Kidney (tissue), 14 donors: ENCODE data around the gene CA12. TPM values are rescaled to one million over a fixed set of nuclear protein-coding genes. Genes with fewer than 3 reads are reported as not detected.

Experiments used
- DNase-seq, 5 donors: peaks; one replicate each; pipeline ENCODE4 v3.0.0-alpha.2; 2013 to 2020
- FAIRE-seq: peaks from 2 replicates; lab custom pipeline; 2012; peaks lifted over from hg19 to GRCh38; lab: Jason Lieb, UNC
- H3K27ac ChIP-seq, 2 donors: one replicate each; pipeline ENCODE4 v1.7.0; 2013; ENCODE audit warnings: low read depth in 2 of 2, low read length in 2 of 2, inconsistent platforms in 1 of 2
- H3K27me3 ChIP-seq: one replicate; pipeline ENCODE4 v1.7.1; 2013; ENCODE audit warnings: low read length, inconsistent platforms; ENCODE audit not compliant: control insufficient read depth, insufficient read depth
- H3K36me3 ChIP-seq, 3 donors: one replicate each; pipeline versions ENCODE4 v1.7.0 to v1.7.1; 2013; ENCODE audit warnings: low read length in 3 of 3, control low read depth in 1 of 3, inconsistent platforms in 1 of 3; ENCODE audit not compliant: insufficient read depth in 3 of 3, control insufficient read depth in 2 of 3
- H3K4me1 ChIP-seq, 3 donors: one replicate each; pipeline versions ENCODE4 v1.7.0 to v1.7.1; 2013; ENCODE audit warnings: low read length in 3 of 3, inconsistent platforms in 1 of 3, low read depth in 1 of 3; ENCODE audit not compliant: control insufficient read depth in 2 of 3, insufficient read depth in 2 of 3
- H3K4me3 ChIP-seq, 3 donors: one replicate each; pipeline versions ENCODE4 v1.7.0 to v1.8.1; 2013; ENCODE audit warnings: low read length in 3 of 3, control low read depth in 1 of 3, inconsistent platforms in 1 of 3
- H3K9ac ChIP-seq, 3 donors: one replicate each; pipeline versions ENCODE4 v1.7.0 to v1.7.1; 2013; ENCODE audit warnings: low read length in 3 of 3, control low read depth in 1 of 3, inconsistent platforms in 1 of 3
- H3K9me3 ChIP-seq, 3 donors: one replicate each; pipeline versions ENCODE4 v1.7.0 to v1.7.1; 2013; ENCODE audit warnings: low read length in 3 of 3, control low read depth in 1 of 3, inconsistent platforms in 1 of 3; ENCODE audit not compliant: control insufficient read depth in 2 of 3, insufficient read depth in 1 of 3
- intact Hi-C: fragments of 100-400 bp; cut with DNase I; formaldehyde crosslinking; loops from one replicate; pipeline ENCODE4 v1.11.1; 2022
- polyA plus RNA-seq: library from polyadenylated mRNA; stranded (reverse); fragments of 350-450 nt; fragmentation: Illumina TruSeq; extraction: RNeasy Lipid Tissue Mini Kit (QIAGEN cat#74804); gene quantifications from one replicate; pipeline ENCODE4 v1.2.3, GENCODE V29; 2014; ENCODE audit warnings: low read depth, low replicate concordance; ENCODE audit not compliant: insufficient read depth
- total RNA-seq: library from RNA; stranded (reverse); fragmentation: NEBNext Ultra II Directional; extraction: Animal tissue kit (Norgen Biotek cat#: 25700); gene quantifications from one replicate; pipeline ENCODE4 v1.2.1, GENCODE V29; 2021
- TF ChIP-seq, protein P1 (sequence below): IDR thresholded peaks from 3 replicates; pipeline ENCODE4 v1.5.1; 2012; ENCODE audit warnings: mild to moderate bottlenecking, moderate library complexity, borderline replicate concordance; ENCODE audit not compliant: insufficient read depth; ENCODE audit errors: extremely low read depth
- donor health status: control.
- donor health status: control.
- donor health status: control.
- donor health status: control.
- donor health status: control.
- donor health status: DM: yes; HTN: yes; CAD: no.
- donor health status: Normal renal cell carcinoma (clear cell type).

CA12 gene
- total and polyA plus RNA-seq, 2 donors from 2014 or later: 237 to 242 TPM

DNA sequence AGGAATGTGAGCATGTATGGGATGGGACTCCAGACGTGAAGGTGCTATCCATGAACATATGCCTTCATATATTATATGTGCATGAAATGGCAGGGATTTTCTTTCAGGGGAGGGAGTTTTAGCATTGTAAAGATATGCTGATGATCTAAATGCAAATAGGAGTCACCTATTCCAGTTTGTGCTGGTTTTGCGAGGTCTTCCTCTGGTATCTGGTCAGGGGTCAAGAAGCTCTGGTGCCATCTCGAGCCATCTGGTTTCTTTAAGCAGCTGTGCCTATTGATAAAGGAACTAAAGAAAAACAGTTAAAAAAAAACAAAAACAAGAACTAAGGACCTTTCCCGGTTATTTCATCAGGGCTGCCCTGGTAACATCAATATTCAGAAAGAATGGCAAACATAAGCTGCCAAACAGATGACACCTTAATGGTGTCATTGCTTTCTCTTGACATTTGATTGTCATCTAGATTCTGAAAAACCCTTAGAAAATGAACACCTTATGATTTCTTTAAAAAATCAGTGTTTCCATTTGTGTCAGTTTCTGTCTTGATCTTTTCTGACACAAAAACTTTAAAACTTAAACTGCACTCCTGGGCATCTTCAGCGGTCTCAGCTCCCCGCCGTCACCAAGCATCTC, 81.6 kb downstream of the CA12 start:
- H3K27ac ChIP-seq: no peak overlapping the region
- intact Hi-C loops: no loop called here
- H3K4me1 ChIP-seq: no peaks in the 10 kb centered on the region
- TF ChIP-seq, protein P1, sequence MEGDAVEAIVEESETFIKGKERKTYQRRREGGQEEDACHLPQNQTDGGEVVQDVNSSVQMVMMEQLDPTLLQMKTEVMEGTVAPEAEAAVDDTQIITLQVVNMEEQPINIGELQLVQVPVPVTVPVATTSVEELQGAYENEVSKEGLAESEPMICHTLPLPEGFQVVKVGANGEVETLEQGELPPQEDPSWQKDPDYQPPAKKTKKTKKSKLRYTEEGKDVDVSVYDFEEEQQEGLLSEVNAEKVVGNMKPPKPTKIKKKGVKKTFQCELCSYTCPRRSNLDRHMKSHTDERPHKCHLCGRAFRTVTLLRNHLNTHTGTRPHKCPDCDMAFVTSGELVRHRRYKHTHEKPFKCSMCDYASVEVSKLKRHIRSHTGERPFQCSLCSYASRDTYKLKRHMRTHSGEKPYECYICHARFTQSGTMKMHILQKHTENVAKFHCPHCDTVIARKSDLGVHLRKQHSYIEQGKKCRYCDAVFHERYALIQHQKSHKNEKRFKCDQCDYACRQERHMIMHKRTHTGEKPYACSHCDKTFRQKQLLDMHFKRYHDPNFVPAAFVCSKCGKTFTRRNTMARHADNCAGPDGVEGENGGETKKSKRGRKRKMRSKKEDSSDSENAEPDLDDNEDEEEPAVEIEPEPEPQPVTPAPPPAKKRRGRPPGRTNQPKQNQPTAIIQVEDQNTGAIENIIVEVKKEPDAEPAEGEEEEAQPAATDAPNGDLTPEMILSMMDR: no peak
- no peak for DNase-seq
- no peak overlapping the region for H3K9ac ChIP-seq
- no peak for FAIRE-seq
- no peaks in the 10 kb centered on the region for H3K36me3 ChIP-seq
- H3K4me3 ChIP-seq: no peak overlapping the region
- no peaks in the 10 kb centered on the region for H3K27me3 ChIP-seq
- H3K9me3 ChIP-seq: no peaks in the 10 kb centered on the region

DNA sequence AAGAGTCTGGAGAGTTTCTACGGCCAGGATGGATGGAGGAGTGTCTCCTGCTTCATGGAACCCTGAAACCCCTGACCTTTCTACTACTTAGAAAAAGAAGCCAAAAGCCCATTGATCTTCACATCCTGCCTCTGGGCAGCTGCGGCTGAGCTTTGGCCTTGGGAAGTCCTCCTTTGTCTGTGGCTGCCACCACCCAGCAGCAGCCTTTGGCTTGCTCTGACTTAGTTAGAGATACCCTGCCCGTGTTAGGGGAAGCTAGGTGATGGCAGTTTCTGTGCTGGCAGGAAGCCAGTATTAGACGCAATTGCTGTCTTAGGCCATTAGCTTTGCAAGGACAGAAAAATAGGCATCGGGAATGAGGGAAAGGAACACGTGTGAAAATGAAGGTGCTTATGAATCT, 85.5 kb downstream of the CA12 start:
- TF ChIP-seq, protein P1: no peak
- H3K9me3 ChIP-seq: no peaks in the 10 kb centered on the region
- H3K4me3 ChIP-seq: no peak overlapping the region
- peaks cover 0 to 5% (median 0%) of the 10 kb centered on the region in 3 donors for H3K4me1 ChIP-seq
- H3K27me3 ChIP-seq: no peaks in the 10 kb centered on the region
- peak in 1 of 5 donors; percentile 31 for DNase-seq
- no peak for FAIRE-seq
- no peak overlapping the region for H3K9ac ChIP-seq
- intact Hi-C loops: no loop called here
- H3K36me3 ChIP-seq: no peaks in the 10 kb centered on the region
- no peak overlapping the region for H3K27ac ChIP-seq

DNA sequence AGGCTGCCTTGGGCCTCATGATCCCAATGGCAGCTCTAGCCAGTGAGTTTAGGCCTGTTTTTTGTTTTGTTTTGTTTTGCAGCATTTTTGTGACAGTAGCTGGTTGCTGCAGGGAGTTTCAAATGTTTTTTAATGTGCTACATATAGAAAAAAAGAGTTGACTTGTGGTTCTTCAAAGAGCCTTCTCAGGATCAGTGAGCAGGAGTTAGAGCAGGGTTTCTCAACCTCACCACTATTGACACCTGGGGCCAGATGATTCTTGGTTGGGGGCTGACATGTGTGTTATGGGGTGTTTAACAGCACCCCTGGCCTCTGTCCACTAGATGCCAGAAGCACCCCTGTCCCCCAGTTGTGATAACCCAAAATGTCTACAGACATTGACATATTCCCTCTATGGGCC, 86.3 kb downstream of the CA12 start:
- peaks cover 0 to 5% (median 0%) of the 10 kb centered on the region in 3 donors for H3K4me1 ChIP-seq
- H3K36me3 ChIP-seq: no peaks in the 10 kb centered on the region
- H3K9me3 ChIP-seq: no peaks in the 10 kb centered on the region
- intact Hi-C loops: no loop called here
- H3K27me3 ChIP-seq: no peaks in the 10 kb centered on the region
- H3K9ac ChIP-seq: no peak overlapping the region
- DNase-seq (no peak), FAIRE-seq (no peak)
- TF ChIP-seq, protein P1: no peak
- H3K4me3 ChIP-seq: no peak overlapping the region
- peak overlapping the region; percentile 37 to 52 for H3K27ac ChIP-seq

DNA sequence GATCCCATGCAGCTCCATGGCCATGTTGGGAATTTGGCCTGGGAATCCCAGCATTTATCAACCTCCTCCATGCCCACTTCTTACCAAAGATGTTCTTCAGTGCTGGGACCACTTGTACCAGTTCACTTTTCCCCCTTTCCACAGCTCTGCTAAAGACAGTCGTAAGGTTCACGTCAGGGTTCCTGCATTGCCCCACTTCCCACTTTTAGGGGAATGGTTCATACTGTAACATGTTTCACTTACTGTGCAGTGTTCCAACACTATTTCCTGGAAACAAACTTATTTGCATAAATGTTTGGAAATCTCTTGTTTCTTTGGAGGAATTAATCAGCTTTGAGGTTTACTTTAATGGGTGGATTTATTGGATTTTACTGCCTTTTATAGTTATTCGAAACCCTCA, 87.3 kb downstream of the CA12 start:
- Histone ChIP-seq H3K27ac (peak overlapping the region in 1 of 2 donors; percentile 48), H3K4me1 (peaks cover 0 to 5% (median 0%) of the 10 kb centered on the region in 3 donors), H3K9ac (no peak overlapping the region), H3K27me3 (no peaks in the 10 kb centered on the region), H3K4me3 (no peak overlapping the region), H3K36me3 (no peaks in the 10 kb centered on the region), H3K9me3 (no peaks in the 10 kb centered on the region)
- intact Hi-C loops: no loop called here
- no peak for FAIRE-seq
- TF ChIP-seq, protein P1: no peak
- DNase-seq: no peak
